Hindlimb muscle (tissue), 1 donor: ENCODE measurements around the gene PCDH9. TPM values are rescaled to one million over a fixed set of nuclear protein-coding genes. Genes with fewer than 3 reads are reported as not detected.
"Not testable (repeated sequence)": the region's sequence is repeated elsewhere in the genome, so short reads cannot be mapped to it uniquely, and the experiment has no call there.

Experiments used
- DNase-seq: peaks from one replicate; pipeline ENCODE4 v3.0.0-alpha.2; 2013
- polyA plus RNA-seq: library from polyadenylated mRNA; unstranded; fragments of 120-200 nt; gene quantifications from one replicate; pipeline ENCODE4 v1.2.1, GENCODE V29; 2013; ENCODE audit not compliant: insufficient read length

The PCDH9 gene
- polyA plus RNA-seq, 1 donor, result 2.0 TPM

- no peak for DNase-seq
Measured at GRCh38 chr13:66826398-66826797, 403.7 kb downstream of the PCDH9 start.

DNA sequence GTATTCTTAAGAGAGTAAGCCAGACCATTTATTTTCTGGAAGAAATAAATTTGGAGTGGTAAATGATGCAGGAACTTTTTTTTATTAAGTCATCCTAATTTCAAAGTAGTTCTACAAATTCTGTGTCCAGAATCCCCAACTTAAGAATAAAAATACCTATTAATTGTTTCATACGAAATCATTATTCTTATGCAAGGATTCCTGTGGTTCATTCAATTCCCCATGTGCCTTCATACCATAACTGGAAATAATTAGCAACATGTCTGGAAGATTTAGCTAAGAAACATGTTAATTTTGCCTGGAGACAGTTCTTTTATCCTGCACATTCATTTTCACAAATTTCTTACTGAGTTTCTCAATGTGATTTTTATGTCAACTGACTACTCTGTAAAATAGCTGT is 408.6 kb downstream of the PCDH9 start:
- DNase-seq, result no peak

- no peak for DNase-seq
Measured at GRCh38 chr13:66811455-66811854, 418.7 kb downstream of the PCDH9 start.

DNA sequence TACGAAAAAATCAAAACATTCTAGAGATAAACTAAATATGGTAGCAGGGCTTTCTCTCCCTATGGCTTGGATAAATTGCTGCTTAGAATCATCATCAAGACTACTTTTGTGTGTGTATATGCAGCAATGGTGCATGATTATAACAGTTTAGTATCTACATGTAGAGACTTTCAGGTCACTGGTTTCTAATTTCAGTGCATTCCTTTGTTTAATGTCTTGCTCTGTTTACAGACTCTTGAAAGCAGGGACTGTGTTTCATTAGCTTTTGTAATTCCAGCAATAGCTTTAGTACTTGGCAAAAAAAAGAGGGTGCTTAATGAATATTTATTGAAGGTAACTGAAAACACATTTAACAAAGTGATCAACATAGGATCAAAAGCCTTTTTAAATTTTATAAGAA is 420.7 kb downstream of the PCDH9 start:
- no peak for DNase-seq

DNA sequence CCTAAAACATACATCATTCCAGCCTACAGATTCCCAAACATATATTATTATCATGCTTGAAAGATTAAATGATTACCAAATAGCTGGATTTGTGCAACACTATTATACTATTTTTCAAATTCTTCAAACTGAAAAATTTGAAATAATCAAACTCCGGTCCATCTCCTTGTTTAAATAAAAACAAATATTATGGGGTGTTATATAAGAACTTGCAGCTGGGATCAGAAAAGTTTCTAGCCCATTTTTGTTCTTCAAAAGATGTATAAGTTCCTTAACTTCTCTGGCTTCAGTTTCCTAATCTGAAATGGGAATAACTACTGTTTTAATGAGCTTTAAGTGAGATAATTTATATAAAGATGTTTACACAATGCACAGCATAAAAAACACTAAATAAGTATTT is 422.9 kb downstream of the PCDH9 start:
- no peak for DNase-seq

- peak; percentile 55 for DNase-seq
Measured at GRCh38 chr13:66805657-66806056, 424.5 kb downstream of the PCDH9 start.

GRCh38 chr13:66803808-66804456 is 426.2 kb downstream of the PCDH9 start:
- DNase-seq, result peak; percentile 12

DNA sequence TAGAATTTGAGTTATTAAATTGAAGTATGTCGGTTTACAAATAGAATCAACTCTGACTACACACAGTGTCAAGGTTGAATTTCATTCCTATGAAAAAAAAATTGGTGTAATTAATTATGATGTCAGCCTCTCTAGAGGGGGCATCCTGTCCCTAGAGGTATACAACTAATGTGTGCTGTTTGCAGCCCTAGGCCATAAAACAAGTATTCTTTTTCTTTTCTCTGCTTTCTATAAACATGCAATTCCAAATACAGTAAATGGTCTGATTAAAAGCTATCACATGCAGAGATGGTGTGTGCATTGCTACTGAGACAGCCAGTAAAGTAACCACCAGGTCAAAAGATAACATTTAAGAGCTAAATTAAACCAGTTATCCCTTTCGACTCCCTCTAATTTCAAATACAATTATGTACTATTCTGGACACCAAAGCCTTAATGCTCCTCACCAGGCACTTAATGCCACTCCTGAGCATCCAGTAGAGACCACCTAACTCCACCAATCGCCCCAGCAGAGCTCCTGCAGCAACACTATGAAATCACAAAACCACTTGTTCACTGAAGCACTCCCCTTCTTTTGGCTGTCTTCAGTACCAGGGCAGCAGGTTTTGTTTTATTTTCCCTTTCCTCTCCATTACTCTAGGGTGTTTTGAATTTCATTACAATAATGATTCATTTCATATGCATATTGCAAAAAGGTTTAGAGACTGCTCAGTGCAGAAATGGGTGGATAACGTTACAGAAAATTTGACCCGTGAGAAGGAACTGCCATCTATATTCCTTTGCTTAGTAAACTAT is 426.9 kb downstream of the PCDH9 start:
- DNase-seq, result no peak

GRCh38 chr13:66795636-66796035 is 434.5 kb downstream of the PCDH9 start:
- peak; percentile 10 for DNase-seq

GRCh38 chr13:66794340-66795031 is 435.6 kb downstream of the PCDH9 start:
- DNase-seq, result no peak

DNA sequence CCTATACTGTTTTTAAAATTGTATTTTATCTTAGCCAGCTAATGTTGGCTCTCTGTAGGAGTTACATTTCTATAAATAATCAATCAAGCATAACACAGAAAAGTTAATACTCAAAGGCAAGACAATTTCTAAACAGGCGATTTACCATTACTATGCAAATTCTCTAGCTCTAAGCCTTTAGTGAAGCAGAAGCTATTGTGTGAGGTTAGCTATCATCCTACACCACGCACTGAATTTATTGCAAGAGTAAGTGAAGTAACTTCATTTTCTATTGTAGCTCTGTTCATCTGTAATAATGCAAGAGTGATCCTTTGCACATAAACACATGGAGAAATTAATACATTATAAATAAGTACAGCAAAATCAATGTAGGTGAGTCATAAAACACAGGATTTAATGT is 439.3 kb downstream of the PCDH9 start:
- DNase-seq, result no peak

DNA sequence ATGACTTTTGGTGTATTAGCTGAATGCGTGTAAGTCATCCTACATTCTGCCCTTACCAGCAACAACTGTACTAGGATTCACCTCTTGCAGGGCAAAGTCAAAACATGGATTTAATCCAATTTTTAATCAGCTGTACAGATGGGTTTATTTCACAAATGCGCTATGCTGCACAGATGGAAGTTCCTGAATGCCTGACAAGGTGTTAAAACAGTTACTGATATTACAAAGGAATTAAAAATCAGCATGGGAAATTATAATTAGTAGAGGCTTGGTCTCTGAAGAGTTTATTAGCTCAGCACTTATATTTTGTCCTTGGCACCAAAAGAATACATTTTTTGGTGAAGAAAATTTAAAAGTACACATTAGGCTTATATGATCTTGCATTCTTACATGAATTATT is 448.9 kb downstream of the PCDH9 start:
- DNase-seq, result no peak

DNA sequence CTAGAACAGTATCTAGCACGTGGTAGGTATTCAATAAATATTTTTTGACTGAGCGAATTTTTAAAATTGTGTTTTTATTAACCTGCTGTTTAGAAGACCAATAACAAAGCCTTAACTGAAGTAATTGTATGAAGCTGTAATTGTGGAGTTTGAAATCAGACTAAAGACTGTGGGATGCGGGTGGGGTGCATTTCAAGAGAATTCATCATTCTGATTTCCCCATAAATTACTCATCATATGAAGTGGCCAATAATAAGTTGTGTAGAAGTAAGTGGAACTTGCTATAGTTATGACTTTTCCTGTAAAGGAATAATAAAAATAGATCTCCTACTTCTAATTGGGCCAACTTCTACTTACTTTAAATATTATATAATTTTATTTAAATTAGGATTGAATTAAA is 449.3 kb downstream of the PCDH9 start:
- DNase-seq, result no peak

DNA sequence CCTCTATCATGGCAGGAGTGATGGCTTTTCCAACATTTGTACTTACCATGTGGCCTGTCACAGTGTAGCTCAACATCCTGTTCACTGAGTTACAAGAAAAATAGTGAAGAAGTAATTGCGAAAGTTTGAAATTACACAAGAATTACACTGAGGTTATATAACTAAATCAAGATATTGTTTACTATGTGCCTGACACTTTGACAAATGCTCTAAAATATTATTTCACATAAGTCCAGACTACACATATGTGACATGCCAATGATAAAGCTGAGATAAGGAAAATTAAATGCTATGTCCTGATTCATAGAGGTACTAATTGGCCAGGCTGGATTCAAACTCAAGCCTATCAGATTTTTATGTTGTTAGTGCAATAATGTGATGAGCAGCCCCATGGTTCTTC is 451.7 kb downstream of the PCDH9 start:
- DNase-seq, result no peak

DNA sequence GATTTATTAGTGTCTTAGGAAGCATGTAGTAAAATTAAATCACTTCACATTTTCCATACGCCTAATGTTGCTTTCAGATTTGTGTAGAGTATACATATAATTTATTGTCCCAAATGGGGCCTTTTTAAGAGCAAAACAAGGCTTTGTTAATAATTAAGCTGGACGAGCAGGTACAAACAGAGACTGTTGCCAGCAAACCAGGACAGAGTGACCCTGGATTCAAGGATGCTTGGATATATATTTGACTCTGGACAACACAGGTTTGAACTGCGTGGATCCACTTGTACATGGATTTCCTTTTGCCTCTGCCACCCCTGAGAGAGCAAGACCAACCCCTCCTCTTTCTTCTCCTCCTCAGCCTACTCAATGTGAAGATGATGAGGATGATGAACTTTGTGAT is 454.9 kb downstream of the PCDH9 start:
- no peak for DNase-seq

- no peak for DNase-seq
Measured at GRCh38 chr13:66774046-66774445, 456.1 kb downstream of the PCDH9 start.

GRCh38 chr13:66765559-66765958 is 464.6 kb downstream of the PCDH9 start:
- no peak for DNase-seq

GRCh38 chr13:66760678-66761077 is 469.5 kb downstream of the PCDH9 start:
- DNase-seq, result not testable (repeated sequence)

DNA sequence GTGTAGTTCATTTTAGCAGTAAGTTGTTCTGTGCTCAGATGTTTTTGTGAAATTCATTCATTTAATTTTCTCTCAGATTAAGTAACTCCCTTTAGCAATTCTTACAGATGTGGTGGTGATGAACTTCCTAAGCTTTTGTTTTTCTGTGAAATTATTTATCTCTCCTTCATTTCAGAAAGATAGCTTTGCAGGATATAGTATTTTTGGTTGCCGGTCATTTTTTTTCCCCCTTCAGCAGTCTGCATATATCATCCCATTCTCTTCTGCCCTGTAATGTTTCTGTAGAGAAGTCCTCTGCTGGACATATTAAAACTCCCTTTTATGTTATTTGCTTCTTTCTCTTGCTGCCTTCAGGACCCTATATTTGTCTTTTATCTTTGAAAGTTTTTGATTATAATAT is 470.2 kb downstream of the PCDH9 start:
- DNase-seq, result no peak

GRCh38 chr13:66751691-66752090 is 478.4 kb downstream of the PCDH9 start:
- no peak for DNase-seq

- no peak for DNase-seq
Measured at GRCh38 chr13:66748712-66749111, 481.4 kb downstream of the PCDH9 start.

DNA sequence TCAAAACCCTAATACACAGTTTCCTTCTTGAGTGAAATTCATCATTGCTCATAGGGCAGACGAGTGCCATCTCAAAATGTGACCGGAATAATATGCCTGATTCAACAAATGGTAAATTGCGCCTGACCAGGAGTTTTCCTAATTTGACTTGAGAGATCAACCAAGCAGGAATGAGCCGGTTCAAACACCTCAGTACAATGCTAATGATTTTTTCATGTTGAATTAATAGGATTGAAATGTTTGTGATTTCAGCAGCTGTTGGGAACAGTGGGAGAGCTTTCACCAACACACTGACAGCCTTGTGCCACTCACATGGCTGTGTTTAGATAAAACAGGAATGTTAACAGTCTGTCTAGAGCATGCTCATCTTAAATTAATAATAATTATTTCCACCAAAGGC is 484.8 kb downstream of the PCDH9 start:
- no peak for DNase-seq

DNA sequence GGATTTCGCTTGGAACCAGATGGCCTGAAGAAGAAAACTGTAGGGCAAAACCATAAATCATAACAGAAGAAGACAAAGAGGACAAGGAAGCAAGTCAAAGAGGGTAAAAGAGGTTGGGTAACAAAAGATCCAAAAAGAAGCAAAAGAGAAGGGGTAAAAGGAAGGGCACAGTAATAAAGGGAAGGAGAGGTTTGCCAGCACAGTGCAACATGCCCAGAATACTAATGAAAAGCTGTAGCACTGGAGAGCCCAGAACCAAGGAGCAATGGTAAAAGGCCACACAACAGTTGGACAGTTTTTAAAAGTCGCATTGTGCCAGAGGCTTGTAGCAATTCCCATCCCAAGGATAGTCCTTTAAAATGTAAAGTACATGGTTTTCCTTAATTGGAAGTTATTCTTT is 506.6 kb downstream of the PCDH9 start:
- no peak for DNase-seq

- DNase-seq, result no peak
Measured at GRCh38 chr13:66716538-66716937, 513.6 kb downstream of the PCDH9 start.
